Stimulated activated CD4-positive, alpha-beta T cell treated with anti-CD3 and anti-CD28 coated beads, Interleukin-2, amount 100 ng/mL, for 48 hours (primary cell): Measurements from ENCODE around the gene RPL13.
A peak's percentile ranks its signal among the peaks of the same experiment; 100 is the strongest.

Source experiments
- DNase-seq, 2 donors: peaks; one replicate each; pipeline ENCODE4 v3.0.0-alpha.2; 2020

The RPL13 gene

GRCh38 chr16:89560378-89561141 is at the start of gene RPL13:
RPL13 (plus strand) TSS chr16:89560682; CDS start chr16:89560960, 278 bp downstream.
- peak; percentile 86 to 89 for DNase-seq

- no peak for DNase-seq
Measured at GRCh38 chr16:89511374-89511773, 49.1 kb upstream of the RPL13 start.

GRCh38 chr16:89512453-89512852 is 48.0 kb upstream of the RPL13 start:
- DNase-seq, result no peak

- no peak for DNase-seq
Measured at GRCh38 chr16:89517128-89517527, 43.4 kb upstream of the RPL13 start.

GRCh38 chr16:89519881-89520280 is 40.6 kb upstream of the RPL13 start:
- DNase-seq, result no peak

GRCh38 chr16:89522287-89522686 is 38.2 kb upstream of the RPL13 start:
- DNase-seq, result no peak

GRCh38 chr16:89523680-89524344 is 36.7 kb upstream of the RPL13 start:
- no peak for DNase-seq

- DNase-seq, result no peak
Measured at GRCh38 chr16:89525146-89525913, 35.2 kb upstream of the RPL13 start.

GRCh38 chr16:89529097-89529496 is 31.4 kb upstream of the RPL13 start:
- DNase-seq, result no peak

- DNase-seq, result no peak
Measured at GRCh38 chr16:89530401-89531381, 29.8 kb upstream of the RPL13 start.

- DNase-seq, result no peak
Measured at GRCh38 chr16:89531821-89532526, 28.5 kb upstream of the RPL13 start.

- no peak for DNase-seq
Measured at GRCh38 chr16:89534252-89534756, 26.2 kb upstream of the RPL13 start.

- DNase-seq, result no peak
Measured at GRCh38 chr16:89536371-89536770, 24.1 kb upstream of the RPL13 start.

GRCh38 chr16:89536886-89537548 is 23.5 kb upstream of the RPL13 start:
- no peak for DNase-seq

- no peak for DNase-seq
Measured at GRCh38 chr16:89537549-89537925, 22.9 kb upstream of the RPL13 start.

- DNase-seq, result no peak
Measured at GRCh38 chr16:89538286-89538685, 22.2 kb upstream of the RPL13 start.

GRCh38 chr16:89540557-89540956 is 19.9 kb upstream of the RPL13 start:
- no peak for DNase-seq

GRCh38 chr16:89541792-89542191 is 18.7 kb upstream of the RPL13 start:
- no peak for DNase-seq

- no peak for DNase-seq
Measured at GRCh38 chr16:89544113-89544512, 16.4 kb upstream of the RPL13 start.

- no peak for DNase-seq
Measured at GRCh38 chr16:89544713-89545043, 15.8 kb upstream of the RPL13 start.
